Measurements from ENCODE around the gene NBPF12.
"Not testable (repeated sequence)": the region's sequence is repeated elsewhere in the genome, so short reads cannot be mapped to it uniquely, and the experiment has no call there.

DNA sequence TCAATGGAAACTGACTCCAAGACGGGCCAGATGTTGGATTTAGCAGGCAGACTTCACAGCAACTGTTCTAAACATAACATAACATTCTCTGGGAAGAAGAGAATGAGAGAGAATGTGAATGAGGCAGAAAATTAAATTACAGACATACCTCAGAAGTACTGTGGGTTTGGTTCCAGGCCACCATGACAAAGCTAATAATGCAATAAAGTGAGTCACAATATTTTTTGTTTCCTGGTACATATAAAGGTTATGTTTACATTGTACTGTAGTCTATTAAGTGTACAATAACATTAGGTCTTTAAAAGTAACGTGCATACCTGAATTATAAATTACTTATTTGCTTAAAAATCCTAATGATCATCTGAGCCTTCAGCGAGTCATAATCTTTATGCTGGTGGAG, 45.8 kb upstream of the NBPF12 start:
- TF ChIP-seq EGR1 (IDR thresholded peaks at IDR 0.05; ENCODE audit: low read depth in 2 of 2); YY1 (IDR thresholded peaks at IDR 0.05); GABPA (IDR thresholded peaks at IDR 0.05 in 1 of 2, conservative IDR thresholded peaks at IDR 0.05 in 1 of 2); RXRA (IDR thresholded peaks at IDR 0.05); JUND (IDR thresholded peaks at IDR 0.05); HNF4G (IDR thresholded peaks at IDR 0.05); TAF1 (conservative IDR thresholded peaks at IDR 0.05); NR2F2 (IDR thresholded peaks at IDR 0.05): not testable (repeated sequence)
- TF ChIP-seq, protein P1, sequence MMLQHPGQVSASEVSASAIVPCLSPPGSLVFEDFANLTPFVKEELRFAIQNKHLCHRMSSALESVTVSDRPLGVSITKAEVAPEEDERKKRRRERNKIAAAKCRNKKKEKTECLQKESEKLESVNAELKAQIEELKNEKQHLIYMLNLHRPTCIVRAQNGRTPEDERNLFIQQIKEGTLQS (IDR thresholded peaks at IDR 0.05) = not testable (repeated sequence)
- TF ChIP-seq, protein P2, sequence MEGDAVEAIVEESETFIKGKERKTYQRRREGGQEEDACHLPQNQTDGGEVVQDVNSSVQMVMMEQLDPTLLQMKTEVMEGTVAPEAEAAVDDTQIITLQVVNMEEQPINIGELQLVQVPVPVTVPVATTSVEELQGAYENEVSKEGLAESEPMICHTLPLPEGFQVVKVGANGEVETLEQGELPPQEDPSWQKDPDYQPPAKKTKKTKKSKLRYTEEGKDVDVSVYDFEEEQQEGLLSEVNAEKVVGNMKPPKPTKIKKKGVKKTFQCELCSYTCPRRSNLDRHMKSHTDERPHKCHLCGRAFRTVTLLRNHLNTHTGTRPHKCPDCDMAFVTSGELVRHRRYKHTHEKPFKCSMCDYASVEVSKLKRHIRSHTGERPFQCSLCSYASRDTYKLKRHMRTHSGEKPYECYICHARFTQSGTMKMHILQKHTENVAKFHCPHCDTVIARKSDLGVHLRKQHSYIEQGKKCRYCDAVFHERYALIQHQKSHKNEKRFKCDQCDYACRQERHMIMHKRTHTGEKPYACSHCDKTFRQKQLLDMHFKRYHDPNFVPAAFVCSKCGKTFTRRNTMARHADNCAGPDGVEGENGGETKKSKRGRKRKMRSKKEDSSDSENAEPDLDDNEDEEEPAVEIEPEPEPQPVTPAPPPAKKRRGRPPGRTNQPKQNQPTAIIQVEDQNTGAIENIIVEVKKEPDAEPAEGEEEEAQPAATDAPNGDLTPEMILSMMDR (IDR thresholded peaks at IDR 0.05; ENCODE audit: low read depth, low read length, missing input control) = not testable (repeated sequence)
- TF ChIP-seq, protein P3, sequence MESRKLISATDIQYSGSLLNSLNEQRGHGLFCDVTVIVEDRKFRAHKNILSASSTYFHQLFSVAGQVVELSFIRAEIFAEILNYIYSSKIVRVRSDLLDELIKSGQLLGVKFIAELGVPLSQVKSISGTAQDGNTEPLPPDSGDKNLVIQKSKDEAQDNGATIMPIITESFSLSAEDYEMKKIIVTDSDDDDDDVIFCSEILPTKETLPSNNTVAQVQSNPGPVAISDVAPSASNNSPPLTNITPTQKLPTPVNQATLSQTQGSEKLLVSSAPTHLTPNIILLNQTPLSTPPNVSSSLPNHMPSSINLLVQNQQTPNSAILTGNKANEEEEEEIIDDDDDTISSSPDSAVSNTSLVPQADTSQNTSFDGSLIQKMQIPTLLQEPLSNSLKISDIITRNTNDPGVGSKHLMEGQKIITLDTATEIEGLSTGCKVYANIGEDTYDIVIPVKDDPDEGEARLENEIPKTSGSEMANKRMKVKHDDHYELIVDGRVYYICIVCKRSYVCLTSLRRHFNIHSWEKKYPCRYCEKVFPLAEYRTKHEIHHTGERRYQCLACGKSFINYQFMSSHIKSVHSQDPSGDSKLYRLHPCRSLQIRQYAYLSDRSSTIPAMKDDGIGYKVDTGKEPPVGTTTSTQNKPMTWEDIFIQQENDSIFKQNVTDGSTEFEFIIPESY (IDR thresholded peaks at IDR 0.05) = not testable (repeated sequence)
- TF ChIP-seq, protein P4, sequence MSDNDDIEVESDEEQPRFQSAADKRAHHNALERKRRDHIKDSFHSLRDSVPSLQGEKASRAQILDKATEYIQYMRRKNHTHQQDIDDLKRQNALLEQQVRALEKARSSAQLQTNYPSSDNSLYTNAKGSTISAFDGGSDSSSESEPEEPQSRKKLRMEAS (IDR thresholded peaks at IDR 0.05) = not testable (repeated sequence)
